Fibroblast of skin of scalp (primary cell): ENCODE data around the gene JOSD1.

Source experiments
- DNase-seq: peaks from one replicate; pipeline ENCODE4 v3.0.0-alpha.2; 2013

Gene JOSD1

GRCh38 chr22:38712486-38713207 is 11.9 kb upstream of the JOSD1 start:
- no peak for DNase-seq

DNA sequence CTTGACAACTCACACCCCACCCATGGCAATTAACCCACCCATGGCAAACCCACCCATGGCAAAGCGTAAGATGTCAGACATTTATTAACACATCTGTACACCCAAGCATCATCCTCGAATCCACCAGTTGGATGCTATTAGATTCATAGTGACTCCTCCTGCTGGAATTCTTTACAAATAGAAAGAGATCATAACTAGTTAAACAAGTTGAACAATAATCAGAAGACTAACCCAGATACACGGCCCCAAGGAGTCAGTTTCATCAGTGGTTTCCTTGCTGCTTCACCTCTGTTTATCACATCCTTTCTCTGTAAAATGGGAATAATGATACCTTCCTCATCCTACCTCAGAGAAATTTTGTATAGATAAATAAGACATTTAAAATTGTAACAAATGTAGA is 10.1 kb upstream of the JOSD1 start:
- DNase-seq: no peak

DNA sequence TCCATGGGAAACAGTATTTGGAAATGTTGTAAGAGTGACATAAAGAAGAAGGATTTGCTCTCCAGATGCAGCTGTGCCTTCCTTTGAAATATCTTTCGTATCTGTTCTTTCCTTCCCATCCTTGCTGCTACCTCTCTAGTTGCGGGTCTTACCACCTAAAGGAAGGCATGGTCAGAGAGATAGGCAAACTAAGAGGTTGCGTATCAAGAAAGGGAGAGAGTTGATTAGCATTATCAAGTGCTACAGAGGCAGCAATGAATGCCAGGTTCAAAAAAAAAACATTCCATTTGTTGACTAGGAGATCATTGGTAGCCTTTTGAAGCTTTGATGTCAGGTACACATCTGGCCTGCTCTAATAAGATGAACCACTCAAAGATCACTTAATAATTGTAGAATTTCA is 9.6 kb upstream of the JOSD1 start:
- DNase-seq: no peak

DNA sequence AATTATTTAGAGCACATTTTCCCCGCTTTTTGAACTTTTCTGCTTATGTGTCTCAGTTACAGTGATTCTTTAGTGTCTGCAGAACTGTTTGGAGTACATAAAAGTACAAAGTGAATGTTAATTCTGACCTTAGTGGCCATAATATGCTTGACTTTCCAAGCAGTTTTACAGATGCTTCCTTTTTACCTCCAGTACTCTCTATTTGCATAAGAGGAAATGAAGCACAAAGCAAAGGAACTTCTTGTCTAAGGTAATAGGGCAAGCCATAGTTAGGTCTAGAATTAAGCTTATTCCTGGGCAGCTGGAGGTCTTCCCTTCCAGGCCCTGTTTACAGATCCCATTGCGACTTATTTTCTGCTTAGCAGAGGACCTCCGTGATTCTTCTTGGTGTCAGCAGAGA is 8.6 kb upstream of the JOSD1 start:
- DNase-seq: no peak

DNA sequence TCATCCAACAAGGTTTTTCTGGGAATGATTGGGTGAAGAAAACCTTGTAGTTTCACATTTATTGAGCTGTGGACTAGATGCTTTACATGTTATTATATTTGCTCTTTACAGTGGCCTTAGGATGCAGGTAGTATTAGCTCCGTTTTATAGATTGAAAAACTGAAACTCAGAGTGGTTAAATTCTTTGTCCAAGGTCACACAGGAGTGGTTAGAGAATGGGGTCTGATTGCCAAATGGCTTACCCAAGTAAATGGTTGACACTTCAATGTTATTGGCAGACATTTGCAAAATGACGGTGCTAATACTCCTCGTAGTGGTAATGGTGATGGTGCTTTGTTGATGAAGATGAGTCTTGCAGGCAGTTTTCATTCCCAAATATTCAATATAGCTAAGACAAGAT is 7.2 kb upstream of the JOSD1 start:
- DNase-seq: no peak

DNA sequence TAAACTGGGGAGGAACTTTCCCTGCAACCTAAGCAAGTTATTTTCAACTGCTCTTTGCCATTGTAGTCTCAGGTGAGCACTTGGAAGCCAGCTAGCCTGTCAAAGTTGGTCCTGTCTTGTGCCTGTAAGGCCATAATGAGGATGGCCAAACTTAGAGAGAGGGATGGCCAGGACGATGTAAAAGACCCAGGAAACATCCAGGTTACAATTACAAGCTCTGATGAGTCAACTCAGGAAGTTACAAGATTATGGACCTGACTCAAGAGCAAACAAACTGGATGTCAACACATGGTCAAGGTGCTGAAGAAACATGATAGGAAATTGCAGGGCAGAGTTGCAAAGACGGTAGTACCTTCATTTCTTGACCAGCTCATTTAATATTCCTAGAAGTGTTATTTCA is 6.6 kb upstream of the JOSD1 start:
- DNase-seq: no peak

- no peak for DNase-seq
These were observed 6.1 kb upstream of the JOSD1 start for GRCh38 chr22:38706901-38707195.

DNA sequence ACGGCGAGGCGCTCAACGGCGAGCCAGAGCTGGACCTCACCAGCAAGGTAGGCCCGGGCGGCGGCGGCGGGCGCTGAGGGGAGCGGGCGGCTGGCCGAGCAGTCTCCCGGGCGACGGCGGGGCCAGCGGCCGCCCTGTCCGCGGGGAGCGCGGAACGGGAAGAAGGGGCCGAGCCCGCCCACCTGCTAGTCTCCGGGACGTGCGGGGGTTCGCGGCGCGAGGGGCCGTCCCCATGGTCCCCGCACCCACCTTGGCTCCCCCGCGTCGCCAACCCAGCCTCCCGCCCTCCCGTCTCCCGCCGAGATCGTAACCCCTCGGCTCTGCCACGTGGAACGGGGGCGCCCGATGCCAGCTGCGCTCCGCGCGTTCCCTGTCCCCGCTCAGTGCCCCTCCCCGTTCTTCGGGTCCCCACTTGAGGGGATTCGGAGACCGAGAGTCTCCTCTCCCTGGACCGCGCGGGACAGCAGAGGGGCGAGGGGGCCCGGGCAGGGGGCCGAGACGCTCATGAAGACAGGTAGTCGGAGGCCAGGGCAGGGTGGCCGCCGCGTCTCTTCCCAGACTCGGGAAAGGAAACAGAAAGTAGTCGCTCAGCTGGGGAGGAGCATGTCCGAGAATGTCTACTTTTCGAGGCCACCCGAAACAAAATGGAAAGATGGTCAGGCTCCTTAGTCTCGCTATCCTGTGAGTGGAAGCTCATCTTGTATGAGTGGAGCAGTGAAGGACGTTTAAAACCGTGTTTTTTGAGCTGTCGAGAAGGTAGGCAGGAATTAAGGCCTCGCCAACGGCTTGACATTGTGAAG is 5.6 kb upstream of the JOSD1 start:
- peak; percentile 32 for DNase-seq

GRCh38 chr22:38705235-38706100 is 4.7 kb upstream of the JOSD1 start, which contains the start of gene GTPBP1:
GTPBP1 (plus strand) TSS chr22:38705944; CDS start chr22:38705956, 12 bp downstream.
- peak; percentile 100 for DNase-seq

GRCh38 chr22:38704654-38705234 is 4.0 kb upstream of the JOSD1 start:
- DNase-seq: no peak

DNA sequence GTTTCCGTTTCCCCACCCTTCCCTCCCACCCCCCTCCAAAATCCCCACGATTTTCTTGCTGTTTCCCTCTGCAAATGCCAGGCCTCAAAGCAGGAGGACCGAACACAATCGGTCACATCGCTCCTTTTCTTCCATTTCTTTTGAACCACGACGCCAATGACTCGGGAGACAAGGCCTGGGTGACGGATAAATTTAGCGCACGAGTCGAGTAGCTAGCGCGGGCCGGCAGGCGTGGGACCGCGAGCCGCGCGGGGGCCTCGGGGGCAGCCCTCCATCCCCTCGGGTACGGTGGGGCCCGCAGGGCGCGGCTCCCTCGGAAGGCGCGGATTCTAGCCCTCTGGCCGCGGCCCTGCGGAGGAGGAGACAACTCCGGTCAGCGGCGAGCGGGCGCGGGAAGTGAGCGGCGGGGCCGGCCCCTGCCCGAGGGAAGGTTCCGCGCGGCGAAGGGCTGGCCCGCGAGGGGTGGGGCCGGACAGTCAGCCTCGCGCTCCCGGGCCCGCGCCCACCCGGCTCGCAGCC is 414 bp downstream of the JOSD1 start:
- DNase-seq: no peak

- DNase-seq: peak; percentile 45
These were observed 959 bp downstream of the JOSD1 start for GRCh38 chr22:38699784-38700183.

DNA sequence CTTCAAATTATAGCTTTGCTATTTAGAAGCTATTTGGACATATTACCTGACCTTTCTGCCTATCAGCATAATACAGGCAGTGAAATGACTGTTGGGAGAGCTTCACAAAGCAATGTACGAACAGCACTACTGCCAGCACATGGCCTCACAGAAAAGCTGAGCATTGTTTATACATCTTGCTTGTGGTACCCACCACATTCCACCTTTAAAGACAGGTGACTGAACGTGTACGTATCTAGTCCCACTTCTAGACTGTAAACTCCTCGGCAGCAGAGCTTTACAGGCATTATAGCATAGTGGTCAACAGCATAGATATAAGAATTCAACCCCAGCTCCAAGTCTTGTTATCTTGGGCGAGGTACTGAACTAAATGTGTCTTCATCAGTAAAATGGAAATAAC is 1.6 kb downstream of the JOSD1 start:
- DNase-seq: no peak

DNA sequence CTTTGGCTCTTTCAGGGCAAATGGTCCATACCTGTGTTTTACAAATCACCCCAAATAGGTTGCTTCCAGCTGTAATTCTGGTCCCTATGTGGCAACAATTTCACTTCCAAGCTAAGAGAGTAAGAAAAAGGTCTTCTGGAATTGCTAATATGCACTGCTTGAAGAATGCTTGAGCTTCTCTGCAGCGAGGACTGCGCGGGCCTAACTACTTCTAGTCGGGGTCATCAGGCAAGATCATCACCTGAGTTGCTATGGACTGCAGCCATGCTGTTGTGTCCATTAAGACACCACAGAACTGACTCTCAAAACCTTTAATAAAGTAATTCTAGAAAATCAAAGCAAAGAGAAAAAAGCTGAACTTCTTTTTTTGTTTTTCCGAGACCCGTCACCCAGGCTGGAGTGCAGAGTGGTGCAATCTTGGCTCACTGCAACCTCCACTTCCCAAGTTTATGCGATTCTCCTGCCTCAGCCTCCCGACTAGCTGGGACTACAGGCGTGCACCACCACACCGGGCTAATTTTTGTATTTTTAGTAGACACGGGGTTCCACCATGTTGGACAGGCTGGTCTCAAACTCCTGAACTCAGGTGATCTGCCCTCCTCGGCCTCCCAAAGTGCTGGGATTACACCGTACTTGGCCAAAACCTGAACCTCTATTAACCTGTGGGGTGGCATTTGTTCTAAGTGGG is 2.2 kb downstream of the JOSD1 start:
- no peak for DNase-seq

GRCh38 chr22:38697425-38698089 is 3.2 kb downstream of the JOSD1 start:
- DNase-seq: peak; percentile 6

DNA sequence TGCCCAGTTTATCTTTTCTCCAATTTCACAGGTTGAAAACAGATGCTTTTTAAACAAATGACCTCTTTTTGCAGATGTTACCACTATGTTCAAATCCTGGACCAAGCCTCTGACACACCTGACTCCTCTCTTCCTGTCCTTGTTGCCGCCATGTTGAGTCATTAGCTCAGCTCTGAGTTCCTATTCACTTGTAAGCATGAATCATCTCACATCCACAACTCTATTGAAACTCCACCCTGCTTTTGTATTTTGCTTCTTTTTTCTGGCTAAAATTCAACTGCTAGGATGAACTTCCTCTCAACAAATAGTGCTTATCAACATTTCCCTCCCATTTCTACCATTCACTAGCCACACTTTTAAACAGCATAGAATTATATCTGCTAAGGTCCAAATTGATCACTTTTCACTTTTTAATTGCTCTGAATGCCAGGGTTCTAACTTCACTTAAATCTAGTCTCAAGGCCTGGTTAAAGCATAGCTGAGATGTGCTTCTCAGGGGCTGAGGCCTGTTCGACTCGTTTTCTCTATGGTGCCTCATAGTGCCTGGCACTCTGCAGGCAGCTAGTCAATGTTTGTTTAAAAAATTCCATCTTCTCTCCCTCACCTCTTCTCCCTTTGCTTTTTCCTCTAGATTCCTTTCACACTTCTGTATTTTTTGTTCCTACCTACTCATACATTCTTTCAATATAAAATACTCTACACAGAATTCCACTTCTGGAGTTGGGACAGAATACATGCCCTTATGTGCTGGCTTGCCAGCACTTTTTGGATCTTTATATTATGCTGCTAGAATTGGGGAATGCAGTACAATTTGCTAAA is 3.9 kb downstream of the JOSD1 start:
- peak; percentile 67 for DNase-seq

- DNase-seq: no peak
These were observed 5.8 kb downstream of the JOSD1 start for GRCh38 chr22:38694940-38695339.

- no peak for DNase-seq
These were observed 6.7 kb downstream of the JOSD1 start for GRCh38 chr22:38694049-38694448.

GRCh38 chr22:38689651-38690050 is 11.1 kb downstream of the JOSD1 start:
- DNase-seq: no peak

GRCh38 chr22:38685761-38686160 is 15.0 kb downstream of the JOSD1 start:
- DNase-seq: no peak

GRCh38 chr22:38684895-38685294 is 15.8 kb downstream of the JOSD1 start:
- no peak for DNase-seq
